ENCODE measurements around the gene SMC6.

- TF ChIP-seq CTCF (IDR thresholded peaks at IDR 0.05), result no peak
- no peak for TF ChIP-seq POLR2A (IDR thresholded peaks at IDR 0.05)
- no peak for TF ChIP-seq POLR2AphosphoS5 (IDR thresholded peaks at IDR 0.05)
Measured at GRCh38 chr2:17614174-17614930, 139.3 kb downstream of the SMC6 start.
